Renal pelvis (tissue), 4 donors: ENCODE results near the gene NEDD4. TPM values are rescaled to one million over a fixed set of nuclear protein-coding genes. Genes with fewer than 3 reads are reported as not detected.
"Not testable (repeated sequence)": the region's sequence is repeated elsewhere in the genome, so short reads cannot be mapped to it uniquely, and the experiment has no call there.

Source experiments
- DNase-seq: peaks from one replicate; pipeline ENCODE4 v3.0.0-alpha.2; 2013
- polyA plus RNA-seq, 3 donors: library from polyadenylated mRNA; unstranded; fragments of 120-200 nt; gene quantifications; one replicate each; pipeline ENCODE4 v1.2.1, GENCODE V29; 2013; ENCODE audit not compliant: insufficient read length in 3 of 3

NEDD4 gene
- polyA plus RNA-seq, 3 donors, result 13.1 to 15.5 (median 15.0) TPM

GRCh38 chr15:55960946-55961345 is 32.5 kb downstream of the NEDD4 start:
- no peak for DNase-seq

- DNase-seq, result no peak
These were observed 33.5 kb downstream of the NEDD4 start for GRCh38 chr15:55959744-55960447.

GRCh38 chr15:55958349-55958748 is 35.1 kb downstream of the NEDD4 start:
- DNase-seq, result no peak

GRCh38 chr15:55954862-55955605 is 38.4 kb downstream of the NEDD4 start:
- no peak for DNase-seq

- not testable (repeated sequence) for DNase-seq
These were observed 40.7 kb downstream of the NEDD4 start for GRCh38 chr15:55952501-55953274.

GRCh38 chr15:55944606-55945005 is 48.8 kb downstream of the NEDD4 start:
- not testable (repeated sequence) for DNase-seq

- no peak for DNase-seq
These were observed 51.1 kb downstream of the NEDD4 start for GRCh38 chr15:55942332-55942731.

GRCh38 chr15:55937040-55937439 is 56.4 kb downstream of the NEDD4 start:
- peak; percentile 52 for DNase-seq

- DNase-seq, result no peak
These were observed 64.5 kb downstream of the NEDD4 start for GRCh38 chr15:55928955-55929354.

- DNase-seq, result no peak
These were observed 71.7 kb downstream of the NEDD4 start for GRCh38 chr15:55921744-55922143.

- DNase-seq, result peak; percentile 27
These were observed 75.5 kb downstream of the NEDD4 start for GRCh38 chr15:55917881-55918296.

- DNase-seq, result no peak
These were observed 76.6 kb downstream of the NEDD4 start for GRCh38 chr15:55916666-55917409.

GRCh38 chr15:55915876-55916567 is 77.4 kb downstream of the NEDD4 start:
- no peak for DNase-seq

GRCh38 chr15:55915221-55915620 is 78.2 kb downstream of the NEDD4 start:
- no peak for DNase-seq

- no peak for DNase-seq
These were observed 79.0 kb downstream of the NEDD4 start for GRCh38 chr15:55914446-55914845.

- DNase-seq, result no peak
These were observed 80.4 kb downstream of the NEDD4 start for GRCh38 chr15:55912982-55913381.

- DNase-seq, result no peak
These were observed 84.2 kb downstream of the NEDD4 start for GRCh38 chr15:55909036-55909811.

- no peak for DNase-seq
These were observed 85.6 kb downstream of the NEDD4 start for GRCh38 chr15:55907797-55908196.

- DNase-seq, result no peak
These were observed 90.4 kb downstream of the NEDD4 start for GRCh38 chr15:55902981-55903380.

GRCh38 chr15:55900019-55900418 is 93.4 kb downstream of the NEDD4 start:
- DNase-seq, result no peak
